WTC11 (cell line): Measurements from ENCODE around the gene BICC1. TPM values are rescaled to one million over a fixed set of nuclear protein-coding genes. Genes with fewer than 3 reads are reported as not detected.

Source experiments
- ATAC-seq: fragments of 200-7000 bp; cut with Tn5 transposase; 2 replicates; pipeline ENCODE4 v1.10.0; 2021; ENCODE audit warnings: mild to moderate bottlenecking, moderate library complexity
- CTCF ChIA-PET: fragments of 300-600 bp; sonication (Branson Sonifier 250); formaldehyde crosslinking; loops from one replicate; lab custom pipeline; 2021; ENCODE audit warnings: antibody characterized with exemption; lab: Charles Lee
- POLR2A ChIA-PET: fragments of 350-600 bp; sonication (Branson Sonifier 250); formaldehyde crosslinking; loops from one replicate; lab custom pipeline; 2021; ENCODE audit warnings: antibody characterized with exemption; lab: Charles Lee
- DNase-seq: peaks from one replicate; pipeline ENCODE4 v3.0.0; 2021; ENCODE audit warnings: low spot score
- H3K27ac Mint-ChIP-seq: 2 replicates; pipeline ENCODE4 v1.8.0; 2021; ENCODE audit warnings: mixed read lengths
- H3K27me3 Mint-ChIP-seq: 2 replicates; pipeline ENCODE4 v1.8.0; 2021; ENCODE audit warnings: low read depth, mild to moderate bottlenecking, moderate library complexity, mixed read lengths
- H3K36me3 Mint-ChIP-seq: 2 replicates; pipeline ENCODE4 v1.8.0; 2021; ENCODE audit warnings: mixed read lengths
- H3K4me1 Mint-ChIP-seq: 2 replicates; pipeline ENCODE4 v1.8.0; 2022; ENCODE audit warnings: mixed read lengths
- H3K4me3 Mint-ChIP-seq: 2 replicates; pipeline ENCODE4 v1.8.0; 2021; ENCODE audit warnings: mild to moderate bottlenecking, moderate library complexity, mixed read lengths
- H3K9me3 Mint-ChIP-seq: 2 replicates; pipeline ENCODE4 v1.8.0; 2021; ENCODE audit warnings: mixed read lengths
- ETV6 ChIP-seq: sonication (generic); formaldehyde crosslinking; IDR thresholded peaks from 2 replicates; pipeline ENCODE4 v1.8.1; 2022; ENCODE audit warnings: mild to moderate bottlenecking, missing genetic modification reagents
- KAT7 ChIP-seq: sonication (generic); formaldehyde crosslinking; IDR thresholded peaks from 2 replicates; pipeline ENCODE4 v1.8.1; 2023; ENCODE audit warnings: missing genetic modification reagents, mild to moderate bottlenecking, borderline replicate concordance
- MYBL2 ChIP-seq: sonication (generic); formaldehyde crosslinking; IDR thresholded peaks from 2 replicates; pipeline ENCODE4 v1.8.1; 2023; ENCODE audit warnings: mild to moderate bottlenecking, moderate library complexity, missing genetic modification reagents
- NFATC4 ChIP-seq: fragments of 250-450 bp; sonication (Bioruptor Pico); IDR thresholded peaks from 2 replicates; pipeline ENCODE4 v1.9.0; 2021; ENCODE audit warnings: mild to moderate bottlenecking
- NR1H2 ChIP-seq: sonication (generic); formaldehyde crosslinking; IDR thresholded peaks from 2 replicates; pipeline ENCODE4 v1.9.0; 2021; ENCODE audit warnings: mild to moderate bottlenecking, moderate library complexity, missing genetic modification reagents
- ZNF138 ChIP-seq: sonication (generic); formaldehyde crosslinking; conservative IDR thresholded peaks from 2 replicates; pipeline ENCODE4 v1.8.1; 2022; ENCODE audit warnings: mild to moderate bottlenecking, moderate library complexity, missing genetic modification reagents
- ZNF423 ChIP-seq: fragments of 250-450 bp; sonication (Bioruptor Pico); IDR thresholded peaks from 2 replicates; pipeline ENCODE4 v2.1.2; 2022; ENCODE audit warnings: mild to moderate bottlenecking, moderate library complexity
- total RNA-seq: library from RNA; stranded (reverse); gene quantifications from 3 replicates; pipeline ENCODE4 v1.2.3, GENCODE V29; 2021
- TF ChIP-seq, protein P1 (sequence below): sonication (generic); formaldehyde crosslinking; IDR thresholded peaks from 2 replicates; pipeline ENCODE4 v1.8.0; 2022; ENCODE audit warnings: mild to moderate bottlenecking, missing genetic modification reagents
- TF ChIP-seq, protein P2 (sequence below): sonication (generic); formaldehyde crosslinking; IDR thresholded peaks from 2 replicates; pipeline ENCODE4 v1.8.1; 2023; ENCODE audit warnings: mild to moderate bottlenecking, missing genetic modification reagents, moderate library complexity
- TF ChIP-seq, protein P3 (sequence below): sonication (generic); formaldehyde crosslinking; IDR thresholded peaks from 2 replicates; pipeline ENCODE4 v1.8.0; 2022; ENCODE audit warnings: mild to moderate bottlenecking, missing genetic modification reagents
- TF ChIP-seq, protein P4 (sequence below): sonication (generic); formaldehyde crosslinking; IDR thresholded peaks from 2 replicates; pipeline ENCODE4 v1.8.0; 2022; ENCODE audit warnings: mild to moderate bottlenecking, missing genetic modification reagents
- TF ChIP-seq, protein P5 (sequence below): sonication (generic); formaldehyde crosslinking; IDR thresholded peaks from 2 replicates; pipeline ENCODE4 v1.8.1; 2023; ENCODE audit warnings: mild to moderate bottlenecking, missing genetic modification reagents
- TF ChIP-seq, protein P6 (sequence below): fragments of 200-600 bp; IDR thresholded peaks from 2 replicates; pipeline ENCODE4 v1.8.0; 2022; ENCODE audit warnings: antibody characterized with exemption
- TF ChIP-seq, protein P7 (sequence below): sonication (generic); formaldehyde crosslinking; IDR thresholded peaks from 2 replicates; pipeline ENCODE4 v1.8.0; 2022; ENCODE audit warnings: missing genetic modification reagents
- TF ChIP-seq, protein P8 (sequence below): fragments of 250-450 bp; sonication (Bioruptor Pico); conservative IDR thresholded peaks from 2 replicates; pipeline ENCODE4 v1.9.0; 2021; ENCODE audit warnings: mild to moderate bottlenecking
- TF ChIP-seq, protein P9 (sequence below): sonication (generic); formaldehyde crosslinking; IDR thresholded peaks from 2 replicates; pipeline ENCODE4 v1.8.0; 2023; ENCODE audit warnings: missing genetic modification reagents, mild to moderate bottlenecking, borderline replicate concordance

The BICC1 gene
- total RNA-seq, 1 experiment from 2014 or later: 0.61 TPM

DNA sequence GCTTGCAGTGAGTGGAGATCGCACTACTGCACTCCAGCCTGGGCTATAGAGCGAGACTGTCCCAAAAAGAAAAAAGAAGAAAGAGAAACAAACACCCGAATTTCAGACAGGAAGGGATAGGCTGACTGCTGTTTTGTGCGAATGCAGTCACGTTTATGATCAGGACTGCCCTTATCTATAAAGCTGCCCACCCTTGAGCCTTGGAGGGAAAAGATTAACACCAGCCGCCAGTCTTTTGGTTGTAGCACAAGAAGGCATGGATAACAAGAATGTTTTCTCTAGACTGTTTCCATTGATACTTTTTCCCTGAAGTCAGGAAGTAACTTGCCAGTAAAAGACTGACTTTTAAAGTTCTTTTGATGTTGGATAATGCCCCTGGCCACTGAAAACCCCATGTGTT, 314.0 kb downstream of the BICC1 start:
- Mint-ChIP-seq H3K27me3 (no peaks in the 10 kb centered on the region), H3K4me3 (no peak overlapping the region), H3K4me1 (no peaks in the 10 kb centered on the region), H3K36me3 (no peaks in the 10 kb centered on the region), H3K27ac (no peak overlapping the region), H3K9me3 (no peaks in the 10 kb centered on the region)
- TF ChIP-seq ZNF138 (CRISPR knock-in tag) (no peak), ETV6 (CRISPR knock-in tag) (no peak), NFATC4 (CRISPR knock-in tag) (no peak), NR1H2 (CRISPR knock-in tag) (no peak), ZNF423 (CRISPR knock-in tag) (no peak), KAT7 (CRISPR knock-in tag) (no peak), MYBL2 (CRISPR knock-in tag) (no peak)
- TF ChIP-seq, protein P1, sequence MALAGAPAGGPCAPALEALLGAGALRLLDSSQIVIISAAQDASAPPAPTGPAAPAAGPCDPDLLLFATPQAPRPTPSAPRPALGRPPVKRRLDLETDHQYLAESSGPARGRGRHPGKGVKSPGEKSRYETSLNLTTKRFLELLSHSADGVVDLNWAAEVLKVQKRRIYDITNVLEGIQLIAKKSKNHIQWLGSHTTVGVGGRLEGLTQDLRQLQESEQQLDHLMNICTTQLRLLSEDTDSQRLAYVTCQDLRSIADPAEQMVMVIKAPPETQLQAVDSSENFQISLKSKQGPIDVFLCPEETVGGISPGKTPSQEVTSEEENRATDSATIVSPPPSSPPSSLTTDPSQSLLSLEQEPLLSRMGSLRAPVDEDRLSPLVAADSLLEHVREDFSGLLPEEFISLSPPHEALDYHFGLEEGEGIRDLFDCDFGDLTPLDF: no peak
- TF ChIP-seq, protein P2, sequence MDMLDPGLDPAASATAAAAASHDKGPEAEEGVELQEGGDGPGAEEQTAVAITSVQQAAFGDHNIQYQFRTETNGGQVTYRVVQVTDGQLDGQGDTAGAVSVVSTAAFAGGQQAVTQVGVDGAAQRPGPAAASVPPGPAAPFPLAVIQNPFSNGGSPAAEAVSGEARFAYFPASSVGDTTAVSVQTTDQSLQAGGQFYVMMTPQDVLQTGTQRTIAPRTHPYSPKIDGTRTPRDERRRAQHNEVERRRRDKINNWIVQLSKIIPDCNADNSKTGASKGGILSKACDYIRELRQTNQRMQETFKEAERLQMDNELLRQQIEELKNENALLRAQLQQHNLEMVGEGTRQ: no peak
- TF ChIP-seq, protein P3, sequence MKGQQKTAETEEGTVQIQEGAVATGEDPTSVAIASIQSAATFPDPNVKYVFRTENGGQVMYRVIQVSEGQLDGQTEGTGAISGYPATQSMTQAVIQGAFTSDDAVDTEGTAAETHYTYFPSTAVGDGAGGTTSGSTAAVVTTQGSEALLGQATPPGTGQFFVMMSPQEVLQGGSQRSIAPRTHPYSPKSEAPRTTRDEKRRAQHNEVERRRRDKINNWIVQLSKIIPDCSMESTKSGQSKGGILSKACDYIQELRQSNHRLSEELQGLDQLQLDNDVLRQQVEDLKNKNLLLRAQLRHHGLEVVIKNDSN (CRISPR knock-in tag): no peak
- TF ChIP-seq, protein P4, sequence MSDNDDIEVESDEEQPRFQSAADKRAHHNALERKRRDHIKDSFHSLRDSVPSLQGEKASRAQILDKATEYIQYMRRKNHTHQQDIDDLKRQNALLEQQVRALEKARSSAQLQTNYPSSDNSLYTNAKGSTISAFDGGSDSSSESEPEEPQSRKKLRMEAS (CRISPR knock-in tag): no peak
- TF ChIP-seq, protein P5, sequence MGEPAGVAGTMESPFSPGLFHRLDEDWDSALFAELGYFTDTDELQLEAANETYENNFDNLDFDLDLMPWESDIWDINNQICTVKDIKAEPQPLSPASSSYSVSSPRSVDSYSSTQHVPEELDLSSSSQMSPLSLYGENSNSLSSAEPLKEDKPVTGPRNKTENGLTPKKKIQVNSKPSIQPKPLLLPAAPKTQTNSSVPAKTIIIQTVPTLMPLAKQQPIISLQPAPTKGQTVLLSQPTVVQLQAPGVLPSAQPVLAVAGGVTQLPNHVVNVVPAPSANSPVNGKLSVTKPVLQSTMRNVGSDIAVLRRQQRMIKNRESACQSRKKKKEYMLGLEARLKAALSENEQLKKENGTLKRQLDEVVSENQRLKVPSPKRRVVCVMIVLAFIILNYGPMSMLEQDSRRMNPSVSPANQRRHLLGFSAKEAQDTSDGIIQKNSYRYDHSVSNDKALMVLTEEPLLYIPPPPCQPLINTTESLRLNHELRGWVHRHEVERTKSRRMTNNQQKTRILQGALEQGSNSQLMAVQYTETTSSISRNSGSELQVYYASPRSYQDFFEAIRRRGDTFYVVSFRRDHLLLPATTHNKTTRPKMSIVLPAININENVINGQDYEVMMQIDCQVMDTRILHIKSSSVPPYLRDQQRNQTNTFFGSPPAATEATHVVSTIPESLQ: no peak
- TF ChIP-seq, protein P6, sequence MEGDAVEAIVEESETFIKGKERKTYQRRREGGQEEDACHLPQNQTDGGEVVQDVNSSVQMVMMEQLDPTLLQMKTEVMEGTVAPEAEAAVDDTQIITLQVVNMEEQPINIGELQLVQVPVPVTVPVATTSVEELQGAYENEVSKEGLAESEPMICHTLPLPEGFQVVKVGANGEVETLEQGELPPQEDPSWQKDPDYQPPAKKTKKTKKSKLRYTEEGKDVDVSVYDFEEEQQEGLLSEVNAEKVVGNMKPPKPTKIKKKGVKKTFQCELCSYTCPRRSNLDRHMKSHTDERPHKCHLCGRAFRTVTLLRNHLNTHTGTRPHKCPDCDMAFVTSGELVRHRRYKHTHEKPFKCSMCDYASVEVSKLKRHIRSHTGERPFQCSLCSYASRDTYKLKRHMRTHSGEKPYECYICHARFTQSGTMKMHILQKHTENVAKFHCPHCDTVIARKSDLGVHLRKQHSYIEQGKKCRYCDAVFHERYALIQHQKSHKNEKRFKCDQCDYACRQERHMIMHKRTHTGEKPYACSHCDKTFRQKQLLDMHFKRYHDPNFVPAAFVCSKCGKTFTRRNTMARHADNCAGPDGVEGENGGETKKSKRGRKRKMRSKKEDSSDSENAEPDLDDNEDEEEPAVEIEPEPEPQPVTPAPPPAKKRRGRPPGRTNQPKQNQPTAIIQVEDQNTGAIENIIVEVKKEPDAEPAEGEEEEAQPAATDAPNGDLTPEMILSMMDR: no peak
- no peak for DNase-seq
- CTCF ChIA-PET: no interaction called here
- ATAC-seq: no peak
- POLR2A ChIA-PET: no interaction called here

DNA sequence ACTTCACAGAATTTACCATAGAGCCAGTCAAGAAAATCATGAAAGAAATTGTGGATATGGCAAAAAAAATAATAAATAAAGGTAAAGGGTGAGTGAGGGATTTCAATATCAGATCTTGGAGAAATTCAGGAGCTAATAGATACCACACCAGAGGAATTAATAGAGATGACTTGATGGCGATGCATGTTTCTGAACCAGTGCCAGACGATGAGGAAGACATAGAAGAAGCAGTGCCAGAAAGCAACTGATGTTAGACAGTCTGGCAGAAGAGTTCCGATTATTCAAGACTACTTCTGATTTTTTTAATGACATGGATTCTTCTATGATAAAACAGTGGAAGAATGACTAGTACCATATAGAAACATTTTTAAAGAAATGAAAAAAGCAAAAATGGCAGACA, 314.7 kb downstream of the BICC1 start:
- Mint-ChIP-seq H3K4me1 (no peaks in the 10 kb centered on the region), H3K27me3 (no peaks in the 10 kb centered on the region), H3K9me3 (no peaks in the 10 kb centered on the region), H3K27ac (no peak overlapping the region), H3K4me3 (no peak overlapping the region), H3K36me3 (no peaks in the 10 kb centered on the region)
- CTCF ChIA-PET: no interaction called here
- POLR2A ChIA-PET: no interaction called here
- DNase-seq: no peak
- ATAC-seq: no peak
- no peak for TF ChIP-seq ZNF423 (CRISPR knock-in tag)
- TF ChIP-seq, protein P7, sequence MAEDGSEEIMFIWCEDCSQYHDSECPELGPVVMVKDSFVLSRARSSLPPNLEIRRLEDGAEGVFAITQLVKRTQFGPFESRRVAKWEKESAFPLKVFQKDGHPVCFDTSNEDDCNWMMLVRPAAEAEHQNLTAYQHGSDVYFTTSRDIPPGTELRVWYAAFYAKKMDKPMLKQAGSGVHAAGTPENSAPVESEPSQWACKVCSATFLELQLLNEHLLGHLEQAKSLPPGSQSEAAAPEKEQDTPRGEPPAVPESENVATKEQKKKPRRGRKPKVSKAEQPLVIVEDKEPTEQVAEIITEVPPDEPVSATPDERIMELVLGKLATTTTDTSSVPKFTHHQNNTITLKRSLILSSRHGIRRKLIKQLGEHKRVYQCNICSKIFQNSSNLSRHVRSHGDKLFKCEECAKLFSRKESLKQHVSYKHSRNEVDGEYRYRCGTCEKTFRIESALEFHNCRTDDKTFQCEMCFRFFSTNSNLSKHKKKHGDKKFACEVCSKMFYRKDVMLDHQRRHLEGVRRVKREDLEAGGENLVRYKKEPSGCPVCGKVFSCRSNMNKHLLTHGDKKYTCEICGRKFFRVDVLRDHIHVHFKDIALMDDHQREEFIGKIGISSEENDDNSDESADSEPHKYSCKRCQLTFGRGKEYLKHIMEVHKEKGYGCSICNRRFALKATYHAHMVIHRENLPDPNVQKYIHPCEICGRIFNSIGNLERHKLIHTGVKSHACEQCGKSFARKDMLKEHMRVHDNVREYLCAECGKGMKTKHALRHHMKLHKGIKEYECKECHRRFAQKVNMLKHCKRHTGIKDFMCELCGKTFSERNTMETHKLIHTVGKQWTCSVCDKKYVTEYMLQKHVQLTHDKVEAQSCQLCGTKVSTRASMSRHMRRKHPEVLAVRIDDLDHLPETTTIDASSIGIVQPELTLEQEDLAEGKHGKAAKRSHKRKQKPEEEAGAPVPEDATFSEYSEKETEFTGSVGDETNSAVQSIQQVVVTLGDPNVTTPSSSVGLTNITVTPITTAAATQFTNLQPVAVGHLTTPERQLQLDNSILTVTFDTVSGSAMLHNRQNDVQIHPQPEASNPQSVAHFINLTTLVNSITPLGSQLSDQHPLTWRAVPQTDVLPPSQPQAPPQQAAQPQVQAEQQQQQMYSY (CRISPR knock-in tag): no peak
- TF ChIP-seq, protein P8, sequence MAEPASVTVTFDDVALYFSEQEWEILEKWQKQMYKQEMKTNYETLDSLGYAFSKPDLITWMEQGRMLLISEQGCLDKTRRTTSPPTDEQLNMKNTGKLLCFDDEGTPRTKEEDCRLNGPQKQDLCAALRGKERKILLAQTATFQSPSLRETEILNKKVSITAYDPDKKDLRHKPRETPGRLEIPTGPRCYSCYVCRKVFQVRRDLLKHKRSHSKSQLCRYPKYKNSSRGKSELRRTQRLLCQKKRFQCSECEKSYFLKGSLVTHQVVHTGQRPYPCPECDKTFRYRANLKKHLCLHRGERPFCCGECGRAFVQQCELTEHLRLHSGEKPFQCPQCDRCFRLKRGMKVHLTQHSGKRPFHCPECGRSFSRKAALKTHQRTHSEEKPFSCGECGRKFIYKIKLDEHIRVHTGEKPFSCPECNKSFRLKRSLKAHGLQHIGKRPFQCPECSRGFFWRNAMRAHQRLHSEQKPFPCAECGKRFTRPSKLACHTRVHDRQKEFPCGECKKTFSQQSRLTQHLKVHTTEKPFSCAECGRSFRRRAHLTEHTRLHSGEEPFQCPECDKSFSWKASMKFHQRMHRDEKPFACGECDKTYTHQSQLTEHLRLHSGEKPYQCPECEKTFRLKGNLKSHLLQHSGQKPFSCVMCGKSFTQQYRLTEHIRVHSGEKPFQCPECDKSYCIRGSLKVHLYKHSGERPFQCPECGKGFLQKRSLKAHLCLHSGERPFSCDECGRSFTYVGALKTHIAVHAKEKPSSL (CRISPR knock-in tag): no peak
- TF ChIP-seq, protein P9, sequence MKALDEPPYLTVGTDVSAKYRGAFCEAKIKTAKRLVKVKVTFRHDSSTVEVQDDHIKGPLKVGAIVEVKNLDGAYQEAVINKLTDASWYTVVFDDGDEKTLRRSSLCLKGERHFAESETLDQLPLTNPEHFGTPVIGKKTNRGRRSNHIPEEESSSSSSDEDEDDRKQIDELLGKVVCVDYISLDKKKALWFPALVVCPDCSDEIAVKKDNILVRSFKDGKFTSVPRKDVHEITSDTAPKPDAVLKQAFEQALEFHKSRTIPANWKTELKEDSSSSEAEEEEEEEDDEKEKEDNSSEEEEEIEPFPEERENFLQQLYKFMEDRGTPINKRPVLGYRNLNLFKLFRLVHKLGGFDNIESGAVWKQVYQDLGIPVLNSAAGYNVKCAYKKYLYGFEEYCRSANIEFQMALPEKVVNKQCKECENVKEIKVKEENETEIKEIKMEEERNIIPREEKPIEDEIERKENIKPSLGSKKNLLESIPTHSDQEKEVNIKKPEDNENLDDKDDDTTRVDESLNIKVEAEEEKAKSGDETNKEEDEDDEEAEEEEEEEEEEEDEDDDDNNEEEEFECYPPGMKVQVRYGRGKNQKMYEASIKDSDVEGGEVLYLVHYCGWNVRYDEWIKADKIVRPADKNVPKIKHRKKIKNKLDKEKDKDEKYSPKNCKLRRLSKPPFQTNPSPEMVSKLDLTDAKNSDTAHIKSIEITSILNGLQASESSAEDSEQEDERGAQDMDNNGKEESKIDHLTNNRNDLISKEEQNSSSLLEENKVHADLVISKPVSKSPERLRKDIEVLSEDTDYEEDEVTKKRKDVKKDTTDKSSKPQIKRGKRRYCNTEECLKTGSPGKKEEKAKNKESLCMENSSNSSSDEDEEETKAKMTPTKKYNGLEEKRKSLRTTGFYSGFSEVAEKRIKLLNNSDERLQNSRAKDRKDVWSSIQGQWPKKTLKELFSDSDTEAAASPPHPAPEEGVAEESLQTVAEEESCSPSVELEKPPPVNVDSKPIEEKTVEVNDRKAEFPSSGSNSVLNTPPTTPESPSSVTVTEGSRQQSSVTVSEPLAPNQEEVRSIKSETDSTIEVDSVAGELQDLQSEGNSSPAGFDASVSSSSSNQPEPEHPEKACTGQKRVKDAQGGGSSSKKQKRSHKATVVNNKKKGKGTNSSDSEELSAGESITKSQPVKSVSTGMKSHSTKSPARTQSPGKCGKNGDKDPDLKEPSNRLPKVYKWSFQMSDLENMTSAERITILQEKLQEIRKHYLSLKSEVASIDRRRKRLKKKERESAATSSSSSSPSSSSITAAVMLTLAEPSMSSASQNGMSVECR (CRISPR knock-in tag): no peak
